CD4-positive, alpha-beta T cell (primary cell): Measurements from ENCODE around the gene AUTS2. TPM values are rescaled to one million over a fixed set of nuclear protein-coding genes. Genes with fewer than 3 reads are reported as not detected.
A peak's percentile ranks its signal among the peaks of the same experiment; 100 is the strongest.

ENCODE experiments used
- ATAC-seq: fragments of 200-7000 bp; cut with Tn5 transposase; one replicate; pipeline ENCODE4 v1.10.0; 2022; ENCODE audit warnings: mild to moderate bottlenecking; ENCODE audit not compliant: poor library complexity
- CTCF ChIA-PET: fragments of 350-600 bp; sonication (Branson Sonifier 250); formaldehyde crosslinking; loops from one replicate; lab custom pipeline; 2021; ENCODE audit warnings: antibody characterized with exemption, inconsistent platforms; lab: Charles Lee
- POLR2A ChIA-PET: fragments of 350-600 bp; sonication (Branson Sonifier 250); formaldehyde crosslinking; loops from one replicate; lab custom pipeline; 2021; ENCODE audit warnings: antibody characterized with exemption, inconsistent platforms; lab: Charles Lee
- DNase-seq, 14 experiments: peaks; one replicate each; pipeline ENCODE4 v3.0.0-alpha.2; 2013 to 2020; ENCODE audit warnings: mixed read lengths in 2 of 14
- H3K27ac ChIP-seq, 2 donors: one replicate each; pipeline versions ENCODE4 v1.5.1 to v1.7.0; 2013; ENCODE audit warnings: low read length in 2 of 2, low read depth in 1 of 2, mild to moderate bottlenecking in 1 of 2
- H3K27me3 ChIP-seq, 2 experiments: 1 replicate in 1 of 2; 2 replicates in 1 of 2; pipeline versions ENCODE4 v1.6.1 to v1.7.0; 2013; ENCODE audit warnings: low read length in 2 of 2, control low read depth in 1 of 2, mild to moderate bottlenecking in 1 of 2, moderate library complexity in 1 of 2; ENCODE audit not compliant: insufficient read depth in 2 of 2, control insufficient read depth in 1 of 2
- H3K36me3 ChIP-seq: one replicate; pipeline ENCODE4 v1.6.1; 2013; ENCODE audit warnings: low read length, control low read depth; ENCODE audit not compliant: insufficient read depth
- H3K4me1 ChIP-seq: one replicate; pipeline ENCODE4 v1.6.1; 2013; ENCODE audit warnings: low read length, control low read depth; ENCODE audit not compliant: insufficient read depth
- H3K4me3 ChIP-seq: one replicate; pipeline ENCODE4 v1.5.1; 2013; ENCODE audit warnings: mild to moderate bottlenecking, low read length, moderate library complexity
- H3K9me3 ChIP-seq, 2 experiments: 1 replicate in 1 of 2; 2 replicates in 1 of 2; pipeline versions ENCODE4 v1.6.1 to v1.7.0; 2013; ENCODE audit warnings: low read length in 2 of 2, mild to moderate bottlenecking in 2 of 2, control low read depth in 1 of 2, moderate library complexity in 1 of 2; ENCODE audit not compliant: control insufficient read depth in 1 of 2, insufficient read depth in 1 of 2
- H3K27ac Mint-ChIP-seq: one replicate; pipeline ENCODE4 v1.8.0; 2020; ENCODE audit warnings: mixed read lengths
- H3K27me3 Mint-ChIP-seq: one replicate; pipeline ENCODE4 v1.8.0; 2021; ENCODE audit warnings: mixed read lengths
- H3K36me3 Mint-ChIP-seq: one replicate; pipeline ENCODE4 v1.8.0; 2021; ENCODE audit warnings: low read depth, mixed read lengths
- H3K4me1 Mint-ChIP-seq: one replicate; pipeline ENCODE4 v1.8.0; 2021; ENCODE audit warnings: low read depth, mixed read lengths
- H3K4me3 Mint-ChIP-seq: one replicate; pipeline ENCODE4 v1.8.0; 2020; ENCODE audit warnings: mild to moderate bottlenecking, mixed read lengths
- H3K9me3 Mint-ChIP-seq: one replicate; pipeline ENCODE4 v1.8.0; 2020; ENCODE audit warnings: mixed read lengths
- CTCF ChIP-seq: fragments of 200-600 bp; IDR thresholded peaks from one replicate; pipeline ENCODE4 v1.8.0; 2022; ENCODE audit warnings: antibody characterized with exemption, mild to moderate bottlenecking
- intact Hi-C, 2 experiments: fragments of 100-400 bp; cut with DNase I in 1 of 2; cut with micrococcal nuclease in 1 of 2; formaldehyde crosslinking; loops; one replicate each; pipeline versions ENCODE4 v1.15.1 to v1.9.0; 2023 to 2025; cut with DNase I, micrococcal nuclease
- total RNA-seq, 174 experiments: library from RNA in 2 of 174; stranded (reverse) in 2 of 174; gene quantifications; one replicate each; pipeline ENCODE4 v1.2.3 and lab custom pipeline; 2021 to 2026

Gene AUTS2
- total RNA-seq, 2 experiments from 2014 or later, result 43.6 to 47.6 TPM

GRCh38 chr7:70040970-70041766, 442.9 kb downstream of the AUTS2 start:
- ChIA-PET CTCF (no interaction called here), POLR2A (no interaction called here)
- Histone ChIP-seq H3K4me1 (no peaks in the 10 kb centered on the region), H3K36me3 (no peaks in the 10 kb centered on the region), H3K4me3 (no peak overlapping the region), H3K27ac (no peak overlapping the region), H3K27me3 (no peaks in the 10 kb centered on the region), H3K9me3 (peaks cover 0 to 4% of the 10 kb centered on the region in 2 experiments)
- no peaks in the 10 kb centered on the region for H3K9me3 Mint-ChIP-seq
- H3K36me3 Mint-ChIP-seq, result no peaks in the 10 kb centered on the region
- no peak for TF ChIP-seq CTCF
- H3K4me1 Mint-ChIP-seq, result no peaks in the 10 kb centered on the region
- H3K4me3 Mint-ChIP-seq, result no peak overlapping the region
- DNase-seq, result peak in 1 of 14 experiments; percentile 4
- no peak for ATAC-seq
- intact Hi-C loops, result loop anchor here in 1 of 2 experiments (5.0 kb wide), 1 partner anchor 656 kb away; no protein-coding TSS in a partner anchor
- H3K27ac Mint-ChIP-seq, result no peak overlapping the region
- no peaks in the 10 kb centered on the region for H3K27me3 Mint-ChIP-seq

GRCh38 chr7:70042533-70042932, 444.3 kb downstream of the AUTS2 start:
- CTCF ChIA-PET, result interaction anchor here (1.6 kb wide), 1 partner anchor 14 kb away, joined by 4 read pairs; no protein-coding TSS in a partner anchor
- H3K27me3 ChIP-seq, result no peaks in the 10 kb centered on the region
- POLR2A ChIA-PET, result no interaction called here
- DNase-seq, result no peak
- no peaks in the 10 kb centered on the region for H3K36me3 ChIP-seq
- H3K4me3 ChIP-seq, result no peak overlapping the region
- no peak for TF ChIP-seq CTCF
- H3K4me1 ChIP-seq, result no peaks in the 10 kb centered on the region
- H3K27ac ChIP-seq, result no peak overlapping the region
- Mint-ChIP-seq H3K4me1 (no peaks in the 10 kb centered on the region), H3K27me3 (no peaks in the 10 kb centered on the region), H3K36me3 (no peaks in the 10 kb centered on the region), H3K27ac (no peak overlapping the region), H3K4me3 (no peak overlapping the region), H3K9me3 (no peaks in the 10 kb centered on the region)
- H3K9me3 ChIP-seq, result peaks cover 0 to 4% of the 10 kb centered on the region in 2 experiments
- intact Hi-C loops, result loop anchor here in 1 of 2 experiments (5.0 kb wide), 1 partner anchor 655 kb away; no protein-coding TSS in a partner anchor
- ATAC-seq, result no peak

GRCh38 chr7:70043015-70043538, 444.8 kb downstream of the AUTS2 start:
- ATAC-seq (no peak), DNase-seq (no peak)
- intact Hi-C loops, result loop anchor here in 1 of 2 experiments (5.0 kb wide), 1 partner anchor 654 kb away; no protein-coding TSS in a partner anchor
- no peaks in the 10 kb centered on the region for H3K27me3 ChIP-seq
- H3K36me3 ChIP-seq, result no peaks in the 10 kb centered on the region
- CTCF ChIA-PET, result interaction anchor here (1.6 kb wide), 1 partner anchor 14 kb away, joined by 4 read pairs; no protein-coding TSS in a partner anchor
- H3K27ac ChIP-seq, result no peak overlapping the region
- H3K27ac Mint-ChIP-seq, result no peak overlapping the region
- H3K9me3 ChIP-seq, result peaks cover 0 to 4% of the 10 kb centered on the region in 2 experiments
- POLR2A ChIA-PET, result no interaction called here
- no peaks in the 10 kb centered on the region for H3K9me3 Mint-ChIP-seq
- TF ChIP-seq CTCF, result no peak
- no peaks in the 10 kb centered on the region for H3K4me1 ChIP-seq
- H3K4me3 Mint-ChIP-seq, result no peak overlapping the region
- no peaks in the 10 kb centered on the region for H3K36me3 Mint-ChIP-seq
- no peaks in the 10 kb centered on the region for H3K4me1 Mint-ChIP-seq
- H3K27me3 Mint-ChIP-seq, result no peaks in the 10 kb centered on the region
- H3K4me3 ChIP-seq, result no peak overlapping the region
